GM12873 (cell line): ENCODE results near the gene ALX4.

Experiments
- CTCF ChIP-seq: IDR thresholded peaks from 2 replicates; pipeline ENCODE4 v1.5.1; 2012; ENCODE audit warnings: low read depth, mild to moderate bottlenecking, moderate library complexity, low read length, control low read depth; ENCODE audit not compliant: insufficient read depth; ENCODE audit errors: missing control alignments

The ALX4 gene

GRCh38 chr11:44349328-44349727 is 39.4 kb upstream of the ALX4 start:
- no peak for TF ChIP-seq CTCF

GRCh38 chr11:44348721-44349120 is 38.8 kb upstream of the ALX4 start:
- TF ChIP-seq CTCF, result no peak

GRCh38 chr11:44348114-44348513 is 38.2 kb upstream of the ALX4 start:
- no peak for TF ChIP-seq CTCF

- TF ChIP-seq CTCF, result no peak
Observed at GRCh38 chr11:44347538-44347937, 37.6 kb upstream of the ALX4 start.

GRCh38 chr11:44346983-44347382 is 37.0 kb upstream of the ALX4 start:
- TF ChIP-seq CTCF, result no peak

GRCh38 chr11:44345781-44346180 is 35.8 kb upstream of the ALX4 start:
- no peak for TF ChIP-seq CTCF

GRCh38 chr11:44344921-44345320 is 35.0 kb upstream of the ALX4 start:
- TF ChIP-seq CTCF, result no peak
